H1 (cell line): ENCODE measurements around the gene TOMM22. TPM values are rescaled to one million over a fixed set of nuclear protein-coding genes. Genes with fewer than 3 reads are reported as not detected.

ENCODE experiments used
- CTCF ChIA-PET: fragments of 300-600 bp; sonication (Branson Sonifier 250); formaldehyde crosslinking; loops from one replicate; lab custom pipeline; 2021; ENCODE audit not compliant: partially characterized antibody; lab: Charles Lee
- POLR2A ChIA-PET: fragments of 300-600 bp; sonication (Branson Sonifier 250); formaldehyde crosslinking; loops from one replicate; lab custom pipeline; 2021; ENCODE audit warnings: inconsistent platforms; ENCODE audit not compliant: partially characterized antibody; lab: Charles Lee
- DNase-seq, 2 experiments: peaks; one replicate each; pipeline versions ENCODE4 v3.0.0 to v3.0.0-alpha.2; 2010 to 2022; ENCODE audit warnings: low spot score in 2 of 2, low read depth in 1 of 2, mixed read lengths in 1 of 2
- FAIRE-seq: peaks from 2 replicates; lab custom pipeline; 2011; peaks lifted over from hg19 to GRCh38; lab: Jason Lieb, UNC
- H2AFZ ChIP-seq: 2 replicates; pipeline ENCODE4 v1.8.1; 2012; ENCODE audit warnings: low read length, inconsistent platforms
- H2AK5ac ChIP-seq: 2 replicates; pipeline ENCODE4 v1.6.1; 2013; ENCODE audit warnings: low read depth, low read length
- H2BK120ac ChIP-seq: replicated peaks from 2 replicates; pipeline ENCODE3; 2013; ENCODE audit warnings: low read depth, low read length, inconsistent platforms
- H2BK12ac ChIP-seq: 2 replicates; pipeline ENCODE4 v1.6.1; 2013; ENCODE audit warnings: low read depth, low read length
- H2BK15ac ChIP-seq: 2 replicates; pipeline ENCODE4 v1.6.1; 2013; ENCODE audit warnings: low read length
- H2BK20ac ChIP-seq: 2 replicates; pipeline ENCODE4 v1.6.1; 2013; ENCODE audit warnings: low read length
- H2BK5ac ChIP-seq: 2 replicates; pipeline ENCODE4 v1.6.1; 2013; ENCODE audit warnings: low read depth, low read length
- H3K14ac ChIP-seq: 2 replicates; pipeline ENCODE4 v1.6.1; 2013; ENCODE audit warnings: inconsistent platforms; ENCODE audit not compliant: insufficient read length
- H3K18ac ChIP-seq: 2 replicates; pipeline ENCODE4 v1.6.1; 2013; ENCODE audit warnings: low read length; ENCODE audit errors: extremely low read depth
- H3K23ac ChIP-seq: 2 replicates; pipeline ENCODE4 v1.6.1; 2013; ENCODE audit warnings: inconsistent platforms; ENCODE audit not compliant: insufficient read length
- H3K23me2 ChIP-seq: 2 replicates; pipeline ENCODE4 v1.6.1; 2013; ENCODE audit warnings: low read depth, low read length
- H3K27ac ChIP-seq: 2 replicates; pipeline ENCODE4 v1.6.1; 2011; ENCODE audit warnings: low read depth, low read length, inconsistent platforms
- H3K27me3 ChIP-seq, 4 experiments: replicated peaks in 1 of 4; 1 replicate in 1 of 4; 2 replicates in 3 of 4; pipeline versions ENCODE4 v1.6.1 to v1.8.1; 2011 to 2013; ENCODE audit warnings: low read length in 3 of 4, mild to moderate bottlenecking in 3 of 4, inconsistent platforms in 2 of 4, mixed read lengths in 2 of 4, moderate library complexity in 1 of 4; ENCODE audit not compliant: control insufficient read depth in 3 of 4, insufficient read depth in 3 of 4; ENCODE audit errors: extremely low read depth in 1 of 4
- H3K36me3 ChIP-seq, 4 experiments: 2 replicates each; pipeline versions ENCODE4 v1.6.1 to v1.8.1; 2011 to 2013; ENCODE audit warnings: mild to moderate bottlenecking in 4 of 4, low read length in 3 of 4, moderate library complexity in 2 of 4, control low read depth in 1 of 4, inconsistent platforms in 1 of 4; ENCODE audit not compliant: insufficient read depth in 4 of 4, control insufficient read depth in 2 of 4
- H3K4ac ChIP-seq: replicated peaks from 2 replicates; pipeline ENCODE3; 2013; ENCODE audit warnings: low read length, low read depth, mixed read lengths, inconsistent platforms; ENCODE audit not compliant: insufficient read length
- H3K4me1 ChIP-seq, 4 experiments: replicated peaks in 1 of 4; 1 replicate in 1 of 4; 2 replicates in 3 of 4; pipeline versions ENCODE4 v1.6.1 to v1.8.1; 2011 to 2013; ENCODE audit warnings: low read length in 3 of 4, inconsistent platforms in 2 of 4, mixed read lengths in 1 of 4; ENCODE audit not compliant: insufficient read depth in 4 of 4, control insufficient read depth in 3 of 4
- H3K4me2 ChIP-seq, 2 experiments: 2 replicates each; pipeline versions ENCODE4 v1.6.1 to v1.8.1; 2011 to 2013; ENCODE audit warnings: low read depth in 2 of 2, low read length in 2 of 2, control low read depth in 1 of 2, inconsistent platforms in 1 of 2, mild to moderate bottlenecking in 1 of 2; ENCODE audit not compliant: insufficient read depth in 1 of 2
- H3K4me3 ChIP-seq, 4 experiments: fragments of 200-600, 300-600 bp in 1 of 4; sonication (generic), shearing (Covaris generic), sonication (Bioruptor Twin) in 1 of 4; 2 replicates each; pipeline versions ENCODE4 v1.5.1 to v1.8.1; 2011 to 2016; ENCODE audit warnings: low read length in 4 of 4, low read depth in 3 of 4, control low read depth in 2 of 4, inconsistent platforms in 2 of 4, mild to moderate bottlenecking in 2 of 4, mixed read lengths in 1 of 4, moderate library complexity in 1 of 4; ENCODE audit not compliant: insufficient read depth in 2 of 4; ENCODE audit errors: extremely low read depth in 1 of 4
- H3K56ac ChIP-seq: replicated peaks from 2 replicates; pipeline ENCODE3; 2013; ENCODE audit warnings: low read depth, mild to moderate bottlenecking, mixed read lengths, low read length, inconsistent platforms; ENCODE audit not compliant: insufficient read length
- H3K79me1 ChIP-seq: 2 replicates; pipeline ENCODE4 v1.6.1; 2013; ENCODE audit warnings: low read depth, low read length, control low read depth
- H3K79me2 ChIP-seq, 2 experiments: 2 replicates each; pipeline versions ENCODE4 v1.6.1 to v1.8.1; 2012 to 2013; ENCODE audit warnings: low read length in 2 of 2, mild to moderate bottlenecking in 2 of 2, inconsistent platforms in 1 of 2; ENCODE audit not compliant: insufficient read depth in 2 of 2, control insufficient read depth in 1 of 2
- H3K9ac ChIP-seq, 4 experiments: replicated peaks in 1 of 4; 1 replicate in 1 of 4; 2 replicates in 3 of 4; pipeline versions ENCODE4 v1.6.1 to v1.8.1; 2011 to 2013; ENCODE audit warnings: low read depth in 3 of 4, low read length in 3 of 4, control low read depth in 2 of 4, mild to moderate bottlenecking in 2 of 4, moderate library complexity in 2 of 4, inconsistent platforms in 1 of 4; ENCODE audit errors: extremely low read depth in 1 of 4
- H3K9me3 ChIP-seq, 2 experiments: 2 replicates each; pipeline versions ENCODE4 v1.6.1 to v1.8.1; 2012 to 2013; ENCODE audit warnings: mild to moderate bottlenecking in 2 of 2, moderate library complexity in 2 of 2, control low read depth in 1 of 2, inconsistent platforms in 1 of 2, low read depth in 1 of 2, low read length in 1 of 2, mixed read lengths in 1 of 2; ENCODE audit not compliant: insufficient read depth in 2 of 2
- H4K20me1 ChIP-seq, 2 experiments: replicated peaks in 1 of 2; 2 replicates each; pipeline versions ENCODE3 to v1.8.1; 2011 to 2013; ENCODE audit warnings: inconsistent platforms in 2 of 2, low read length in 2 of 2, mild to moderate bottlenecking in 1 of 2; ENCODE audit not compliant: insufficient read depth in 2 of 2, control insufficient read depth in 1 of 2
- H4K5ac ChIP-seq: 2 replicates; pipeline ENCODE4 v1.6.1; 2013; ENCODE audit warnings: low read length, low read depth, mixed read lengths, inconsistent platforms; ENCODE audit not compliant: insufficient read length
- H4K8ac ChIP-seq: 2 replicates; pipeline ENCODE4 v1.8.0; 2013; ENCODE audit warnings: mild to moderate bottlenecking, moderate library complexity, low read length, inconsistent platforms; ENCODE audit not compliant: insufficient read depth; ENCODE audit errors: extremely low read depth
- H4K91ac ChIP-seq: replicated peaks from 2 replicates; pipeline ENCODE3; 2013; ENCODE audit warnings: low read length, mixed read lengths, inconsistent platforms; ENCODE audit not compliant: insufficient read length
- BACH1 ChIP-seq: IDR thresholded peaks from 2 replicates; pipeline ENCODE4 v1.6.1; 2012; ENCODE audit warnings: low read length, improper control_type of control experiment
- CBX5 ChIP-seq: fragments of 300-800, 300-1000 bp; sonication (generic); IDR thresholded peaks from 2 replicates; pipeline ENCODE4 v1.7.1; 2016; ENCODE audit warnings: antibody characterized with exemption, low read length, low read depth
- MAFK ChIP-seq: IDR thresholded peaks from 2 replicates; pipeline ENCODE4 v1.6.1; 2012; ENCODE audit warnings: low read depth, mild to moderate bottlenecking, improper control_type of control experiment, low read length
- POLR2A ChIP-seq, 2 experiments: IDR thresholded peaks; 1 replicate in 1 of 2; 2 replicates in 1 of 2; pipeline ENCODE4 v1.6.1; 2011; ENCODE audit warnings: low read depth in 2 of 2, low read length in 2 of 2, mild to moderate bottlenecking in 2 of 2; ENCODE audit errors: control extremely low read depth in 1 of 2
- POLR2AphosphoS5 ChIP-seq: IDR thresholded peaks from 2 replicates; pipeline ENCODE4 v1.6.1; 2011; ENCODE audit warnings: low read depth, low read length
- RFX5 ChIP-seq: IDR thresholded peaks from 2 replicates; pipeline ENCODE4 v1.6.1; 2011; ENCODE audit warnings: low read depth, low read length, improper control_type of control experiment, borderline replicate concordance
- WGBS, 2 experiments: shearing (Covaris generic) in 1 of 2; methylation state at CpG; one replicate each; pipeline versions ENCODE4 v1.1.6 to v1.1.7; 2013 to 2015; ENCODE audit warnings: low lambda C conversion rate in 2 of 2, mixed read lengths in 2 of 2, inconsistent platforms in 1 of 2, low coverage in 1 of 2, missing lambda C conversion rate in 1 of 2; ENCODE audit not compliant: insufficient replicate concordance in 2 of 2, insufficient coverage in 1 of 2, insufficient read length in 1 of 2; ENCODE audit errors: extremely low coverage in 1 of 2, missing lambda C conversion rate in 1 of 2; 5-methylcytosine and 5-hydroxymethylcytosine counted together
- polyA plus RNA-seq, 7 experiments: library from polyadenylated mRNA; depleted of rRNA in 3 of 7; stranded (reverse) in 5 of 7; unstranded in 2 of 7; fragments of >200 nt in 5 of 7; fragments of 200-250 nt in 2 of 7; gene quantifications; 1 replicate in 5 of 7; 2 replicates in 1 of 7; 4 replicates in 1 of 7; pipeline versions ENCODE4 v1.2.1 to v1.2.3, GENCODE V29; 2011 to 2013; ENCODE audit warnings: missing spikeins in 2 of 7, mixed read lengths in 2 of 7
- total RNA-seq: library from RNA; stranded (reverse); fragmentation: NEBNext Ultra II Directional; extraction: Animal tissue kit (Norgen Biotek cat#: 25700); gene quantifications from 2 replicates; pipeline ENCODE4 v1.2.1, GENCODE V29; 2021
- TF ChIP-seq, protein P1 (sequence below): IDR thresholded peaks from 2 replicates; pipeline ENCODE4 v1.6.1; 2012; ENCODE audit warnings: inconsistent platforms
- TF ChIP-seq, protein P2 (sequence below), 3 experiments: IDR thresholded peaks; 1 replicate in 2 of 3; 2 replicates in 1 of 3; pipeline versions ENCODE4 v1.5.1 to v1.6.1; 2011; ENCODE audit warnings: low read length in 3 of 3, mild to moderate bottlenecking in 3 of 3, inconsistent platforms in 2 of 3, low read depth in 1 of 3, moderate library complexity in 1 of 3; ENCODE audit not compliant: insufficient read depth in 1 of 3; ENCODE audit errors: control extremely low read depth in 1 of 3

TOMM22 gene
- total and polyA plus RNA-seq, 2 of the 8 experiments (the other 6 are each of a cell fraction or from before 2014, with no cell fraction given) = 84.0 to 125 TPM

DNA sequence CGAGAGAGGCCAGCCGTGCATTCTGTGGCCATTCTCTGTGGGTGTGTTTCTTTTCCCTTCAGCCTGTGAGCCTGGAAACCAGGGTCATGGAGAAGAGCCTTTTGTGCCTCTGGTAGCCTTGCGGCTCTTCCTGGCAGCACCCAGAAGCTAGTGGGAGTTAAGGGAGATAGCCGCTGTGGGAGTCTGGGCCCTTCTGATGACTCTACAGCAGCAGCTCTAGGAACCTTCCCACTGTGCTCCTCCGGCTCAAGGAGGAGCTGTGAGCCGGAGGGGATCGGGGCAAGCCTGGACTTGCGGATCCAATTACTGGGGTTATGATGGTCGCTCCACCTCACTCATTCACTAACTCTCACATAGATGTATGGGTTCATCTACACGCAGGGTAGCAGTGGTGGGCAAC lies 34.5 kb downstream of the TOMM22 start:
- H3K79me2 ChIP-seq = peaks cover 3 to 46% of the 10 kb centered on the region in 2 experiments
- POLR2A ChIA-PET = interaction anchor here (0.8 to 5.1 kb wide), 7 partner anchors 8 to 34 kb away, joined by 3 to 39 read pairs (median 3); partner anchors contain the start of genes GTPBP1 and TOMM22
- no peak overlapping the region for H3K56ac ChIP-seq
- H3K27ac ChIP-seq = peak overlapping the region; percentile 15; the same call in 1 of the 2 replicates
- no peak overlapping the region for H4K8ac ChIP-seq
- peak overlapping the region; percentile 87 for H3K4ac ChIP-seq
- 82% methylated on average over 10 of the region's 10 CpGs; no CpG with 5 or more reads in 1 of the 2 experiments for WGBS, 2 experiments
- H3K9me3 ChIP-seq = no peaks in the 10 kb centered on the region
- FAIRE-seq (no peak), DNase-seq (no peak)
- peaks cover 4 to 10% (median 6%) of the 10 kb centered on the region in 4 experiments for H3K4me1 ChIP-seq
- H3K27me3 ChIP-seq = no peaks in the 10 kb centered on the region
- H3K79me1 ChIP-seq = peaks cover 20% of the 10 kb centered on the region
- H4K20me1 ChIP-seq = peaks cover 4 to 24% of the 10 kb centered on the region in 2 experiments
- no peak overlapping the region for H3K4me3 ChIP-seq
- H4K91ac ChIP-seq = peak overlapping the region; percentile 66
- no peaks in the 10 kb centered on the region for H3K23me2 ChIP-seq
- TF ChIP-seq CBX5 (no peak), MAFK (no peak), POLR2A (IDR thresholded peaks at IDR 0.05; ENCODE audit: control extremely low read depth in 1 of 2, low read depth in 2 of 2, low read length in 2 of 2) (no peak), POLR2AphosphoS5 (no peak), BACH1 (no peak), RFX5 (no peak)
- TF ChIP-seq, protein P1, sequence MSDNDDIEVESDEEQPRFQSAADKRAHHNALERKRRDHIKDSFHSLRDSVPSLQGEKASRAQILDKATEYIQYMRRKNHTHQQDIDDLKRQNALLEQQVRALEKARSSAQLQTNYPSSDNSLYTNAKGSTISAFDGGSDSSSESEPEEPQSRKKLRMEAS = no peak
- TF ChIP-seq, protein P2, sequence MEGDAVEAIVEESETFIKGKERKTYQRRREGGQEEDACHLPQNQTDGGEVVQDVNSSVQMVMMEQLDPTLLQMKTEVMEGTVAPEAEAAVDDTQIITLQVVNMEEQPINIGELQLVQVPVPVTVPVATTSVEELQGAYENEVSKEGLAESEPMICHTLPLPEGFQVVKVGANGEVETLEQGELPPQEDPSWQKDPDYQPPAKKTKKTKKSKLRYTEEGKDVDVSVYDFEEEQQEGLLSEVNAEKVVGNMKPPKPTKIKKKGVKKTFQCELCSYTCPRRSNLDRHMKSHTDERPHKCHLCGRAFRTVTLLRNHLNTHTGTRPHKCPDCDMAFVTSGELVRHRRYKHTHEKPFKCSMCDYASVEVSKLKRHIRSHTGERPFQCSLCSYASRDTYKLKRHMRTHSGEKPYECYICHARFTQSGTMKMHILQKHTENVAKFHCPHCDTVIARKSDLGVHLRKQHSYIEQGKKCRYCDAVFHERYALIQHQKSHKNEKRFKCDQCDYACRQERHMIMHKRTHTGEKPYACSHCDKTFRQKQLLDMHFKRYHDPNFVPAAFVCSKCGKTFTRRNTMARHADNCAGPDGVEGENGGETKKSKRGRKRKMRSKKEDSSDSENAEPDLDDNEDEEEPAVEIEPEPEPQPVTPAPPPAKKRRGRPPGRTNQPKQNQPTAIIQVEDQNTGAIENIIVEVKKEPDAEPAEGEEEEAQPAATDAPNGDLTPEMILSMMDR (IDR thresholded peaks at IDR 0.05; ENCODE audit: control extremely low read depth in 1 of 3, insufficient read depth in 1 of 3, low read depth in 1 of 3, low read length in 3 of 3) = no peak
- H4K5ac ChIP-seq = peak overlapping the region; percentile 32
- H3K14ac ChIP-seq = no peak overlapping the region
- peak overlapping the region; percentile 19; the same call in 1 of the 2 replicates for H3K18ac ChIP-seq
- H2BK12ac ChIP-seq = 0 out of 2 replicates have a peak overlapping the region, but pooled peaks have one; percentile 6
- H2BK5ac ChIP-seq = peak overlapping the region; percentile 73
- CTCF ChIA-PET = interaction anchor here (3.2 to 5.1 kb wide), 2 partner anchors 9 to 17 kb away, joined by 26 read pairs; no protein-coding TSS in a partner anchor
- H2BK20ac ChIP-seq = no peak overlapping the region
- H3K9ac ChIP-seq = no peak overlapping the region
- H3K23ac ChIP-seq = no peak overlapping the region
- H3K4me2 ChIP-seq = no peak overlapping the region
- no peak overlapping the region for H2AK5ac ChIP-seq
- H2BK120ac ChIP-seq = no peak overlapping the region
- no peak overlapping the region for H2BK15ac ChIP-seq
- H3K36me3 ChIP-seq = peaks cover 4 to 40% (median 17%) of the 10 kb centered on the region in 4 experiments; a peak in 5 of 8 replicates
- H2AFZ ChIP-seq = no peak overlapping the region
